KBM-7 (cell line): Measurements from ENCODE around the gene GNS.
A peak's percentile ranks its signal among the peaks of the same experiment; 100 is the strongest.
"Not testable (repeated sequence)": the region's sequence is repeated elsewhere in the genome, so short reads cannot be mapped to it uniquely, and the experiment has no call there.

Experiments used
- DNase-seq: peaks from one replicate; pipeline ENCODE4 v3.0.0-alpha.2; 2015
- in situ Hi-C: fragments of 300-500 bp; cut with MboI; formaldehyde crosslinking; loops from 2 replicates; pipeline ENCODE4 v1.14.3; 2020; ENCODE audit warnings: low sequenced_read_pairs, low pct_unique_long_range_greater_than_20kb, mixed read lengths

Gene GNS

DNA sequence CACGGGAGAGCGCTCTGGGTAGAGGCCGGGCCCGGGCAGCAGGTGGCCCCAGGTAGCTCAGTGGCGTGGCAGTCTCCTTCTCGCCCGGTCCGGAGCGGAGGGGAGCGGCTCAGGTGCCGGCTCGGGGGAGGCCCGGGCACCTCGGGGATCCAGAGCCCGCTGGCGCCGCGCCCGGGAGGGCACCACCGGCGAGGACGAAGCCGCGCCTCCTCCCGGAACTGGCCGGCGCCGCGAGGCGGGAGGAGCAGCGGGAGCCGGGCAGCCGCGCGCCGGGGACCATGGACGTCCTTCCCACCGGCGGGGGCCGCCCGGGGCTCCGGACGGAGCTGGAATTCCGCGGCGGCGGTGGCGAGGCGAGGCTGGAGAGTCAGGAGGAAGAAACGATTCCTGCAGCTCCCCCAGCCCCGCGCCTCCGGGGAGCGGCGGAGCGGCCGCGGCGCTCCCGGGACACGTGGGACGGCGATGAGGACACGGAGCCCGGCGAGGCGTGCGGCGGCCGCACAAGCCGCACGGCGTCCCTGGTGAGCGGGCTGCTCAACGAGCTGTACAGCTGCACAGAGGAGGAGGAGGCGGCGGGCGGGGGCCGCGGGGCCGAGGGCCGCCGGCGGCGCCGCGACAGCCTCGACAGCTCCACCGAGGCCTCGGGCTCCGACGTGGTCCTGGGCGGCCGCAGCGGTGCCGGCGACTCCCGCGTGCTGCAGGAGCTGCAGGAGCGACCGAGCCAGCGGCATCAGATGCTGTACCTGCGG is 21.5 kb upstream of the GNS start:
- in situ Hi-C loops, result no loop called here

DNA sequence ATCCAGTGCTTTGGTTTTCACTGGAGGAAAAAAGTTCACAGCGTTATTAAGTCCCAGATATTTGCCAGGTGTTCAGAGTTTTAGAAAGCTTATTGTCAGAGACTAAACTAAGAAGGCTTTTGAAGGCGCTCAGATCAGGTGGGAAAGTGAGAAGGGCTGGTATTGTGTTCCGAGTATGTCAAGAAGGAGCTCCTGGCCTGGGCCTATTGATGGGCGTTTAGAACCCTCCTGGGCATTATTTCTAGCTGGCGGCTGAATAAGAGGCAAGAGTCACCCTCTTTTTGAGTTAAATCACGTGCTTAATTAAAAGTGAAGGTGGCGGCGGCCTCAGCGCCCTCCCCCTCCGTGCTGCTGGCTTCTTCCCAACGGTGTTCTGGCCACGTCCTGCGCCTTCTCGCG is 20.9 kb upstream of the GNS start:
- DNase-seq, result peak; percentile 28
- in situ Hi-C loops, result no loop called here

More for the DNA sequence above, 21.5 kb upstream of the GNS start:
- peak; percentile 41 for DNase-seq

DNA sequence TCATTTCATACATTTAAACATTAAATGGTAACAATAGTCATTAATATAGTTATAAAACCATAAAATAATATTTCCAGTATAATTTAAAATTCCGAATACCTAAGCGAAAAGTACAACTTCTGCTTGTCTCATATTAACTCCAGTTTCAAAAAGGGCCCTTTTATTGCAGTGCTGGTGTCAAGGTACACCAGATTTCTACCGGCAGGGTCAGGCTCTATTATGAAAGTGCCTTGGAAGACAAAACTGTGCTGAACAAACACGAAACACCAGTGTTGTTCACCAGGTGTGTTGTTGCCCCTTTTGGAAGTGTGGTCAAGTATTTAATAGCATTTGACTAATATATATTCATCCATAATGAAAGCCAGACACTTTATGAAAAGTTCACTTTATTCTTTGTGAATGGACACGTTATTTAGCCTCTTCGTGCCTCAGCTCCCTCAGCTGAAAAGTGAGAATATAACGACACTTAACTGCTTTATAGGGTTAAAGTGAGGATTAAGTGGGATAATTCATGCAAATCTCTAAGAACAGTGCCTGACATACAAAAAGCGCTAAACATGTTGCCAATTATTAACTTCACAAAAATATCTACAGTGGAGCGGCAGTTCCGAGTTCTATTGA is 20.3 kb upstream of the GNS start:
- DNase-seq, result no peak
- in situ Hi-C loops, result no loop called here

DNA sequence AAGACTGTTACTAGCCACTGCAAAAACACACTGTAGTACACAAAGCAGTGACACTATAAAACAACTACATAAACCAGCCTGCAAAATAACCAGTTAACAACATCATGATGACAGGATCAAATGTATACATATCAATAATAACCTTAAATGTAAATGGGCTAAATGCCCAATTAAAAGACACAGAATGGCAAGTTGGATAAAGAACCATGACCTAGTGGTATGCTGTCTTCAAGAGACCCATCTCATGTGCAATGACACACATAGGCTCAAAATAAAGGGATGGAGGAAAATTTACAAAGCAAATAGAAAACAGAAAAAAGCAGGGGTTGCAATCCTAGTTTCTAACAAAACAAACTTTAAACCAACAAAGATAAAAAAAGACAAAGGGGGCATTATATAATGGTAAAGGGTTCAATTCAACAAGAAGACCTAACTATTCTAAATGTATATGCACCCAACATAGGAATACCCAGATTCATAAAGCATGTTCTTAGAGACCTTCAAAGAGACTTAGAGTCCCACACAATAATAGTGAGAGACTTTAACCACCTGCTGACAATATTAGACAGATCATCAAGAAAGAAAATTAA is 16.0 kb upstream of the GNS start:
- in situ Hi-C loops, DNase-seq: not testable (repeated sequence)

DNA sequence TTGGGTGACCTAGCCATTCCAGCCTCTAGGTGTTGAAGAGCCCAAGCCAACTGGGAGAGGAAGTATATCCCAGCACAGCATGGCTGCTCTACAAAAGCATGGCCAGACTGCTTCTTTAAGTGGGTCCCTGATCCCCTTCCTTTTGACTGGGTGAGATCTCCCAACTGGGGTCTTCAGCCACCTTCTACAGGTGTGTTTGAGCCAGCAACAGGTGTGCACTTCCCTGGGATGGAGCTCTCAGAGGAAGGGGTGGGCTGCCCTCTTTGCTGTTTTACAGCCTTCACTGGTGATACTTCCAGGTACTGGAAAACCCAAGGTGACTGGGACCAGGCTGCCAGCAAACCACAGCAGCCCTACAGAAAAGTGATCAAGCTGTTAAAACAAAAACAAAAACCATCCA is 14.2 kb upstream of the GNS start:
- in situ Hi-C loops, result no loop called here
- no peak for DNase-seq

DNA sequence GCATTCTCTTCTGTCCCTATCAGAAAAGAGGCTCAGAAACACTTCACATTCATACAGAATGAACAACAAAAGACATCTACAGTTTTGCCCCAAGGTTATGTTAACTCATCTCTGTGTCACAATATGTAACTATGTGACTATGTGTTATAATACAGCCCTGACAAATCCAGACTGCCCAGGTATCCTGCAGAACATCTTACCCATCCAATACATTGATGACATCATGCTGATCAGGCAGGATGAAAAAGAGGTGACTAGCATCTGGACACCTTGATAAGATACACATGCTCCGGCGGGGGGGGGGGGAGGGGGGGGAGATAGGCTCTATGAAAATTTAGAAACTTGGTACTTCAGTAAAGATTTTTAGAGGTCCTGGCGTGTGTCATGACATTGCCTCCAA is 8.3 kb upstream of the GNS start:
- in situ Hi-C loops, result no loop called here
- DNase-seq, result no peak

DNA sequence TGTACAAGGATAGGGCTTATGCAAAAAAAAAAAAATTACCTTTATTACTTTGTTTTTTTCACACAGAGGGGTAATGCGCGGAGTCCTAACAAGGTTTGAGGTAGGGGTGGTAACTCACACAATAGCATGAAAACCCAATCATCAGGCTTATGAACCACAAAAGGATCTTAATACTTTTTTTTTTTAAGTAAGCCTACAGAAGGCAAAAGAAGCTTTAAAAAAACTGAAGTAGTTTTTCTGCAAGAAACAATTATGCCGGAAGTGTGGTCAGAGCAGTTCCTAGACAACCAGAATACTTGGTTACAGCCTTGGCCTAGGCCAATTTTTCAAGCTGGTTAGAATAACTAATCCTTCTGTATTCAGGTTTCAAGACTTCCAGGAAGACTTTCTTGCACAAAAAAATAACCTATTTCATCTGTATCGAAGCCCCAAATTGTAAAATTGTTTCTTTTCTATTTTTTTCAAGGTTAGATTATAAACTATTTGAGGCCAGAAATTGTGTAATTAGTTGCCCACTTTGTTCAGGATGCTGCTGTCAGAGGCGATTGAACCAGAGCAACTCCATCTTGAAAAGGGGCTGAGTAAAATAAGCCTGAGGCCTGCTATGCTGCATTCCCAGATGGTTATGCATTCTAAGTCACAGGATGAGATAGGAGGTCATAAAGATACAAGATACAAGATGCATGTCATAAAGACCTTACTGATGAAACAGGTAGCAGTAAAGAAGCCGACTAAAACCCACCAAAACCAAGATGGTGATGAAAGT is 1.8 kb upstream of the GNS start:
- in situ Hi-C loops, result no loop called here
- DNase-seq, result peak; percentile 48

DNA sequence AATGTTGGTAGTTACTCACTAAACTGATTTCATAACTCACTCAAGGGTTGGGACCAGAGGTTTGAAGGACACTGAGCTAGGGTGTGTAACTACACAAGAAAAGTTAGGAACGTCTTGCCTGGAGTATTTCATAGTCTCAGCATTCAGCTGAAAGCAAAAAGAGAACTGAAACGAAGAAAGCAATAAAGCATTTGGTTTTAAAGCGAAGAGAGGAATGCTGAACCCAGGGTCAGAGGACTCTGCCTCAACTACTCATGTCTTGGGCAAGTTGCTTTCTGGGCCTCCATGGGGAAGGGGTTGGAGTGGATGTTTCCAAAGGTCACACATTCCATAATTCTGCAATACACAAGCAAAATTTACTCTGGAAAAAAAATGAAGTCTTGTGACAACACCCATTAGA is 1.4 kb downstream of the GNS start:
- no peak for DNase-seq
- in situ Hi-C loops, result no loop called here

DNA sequence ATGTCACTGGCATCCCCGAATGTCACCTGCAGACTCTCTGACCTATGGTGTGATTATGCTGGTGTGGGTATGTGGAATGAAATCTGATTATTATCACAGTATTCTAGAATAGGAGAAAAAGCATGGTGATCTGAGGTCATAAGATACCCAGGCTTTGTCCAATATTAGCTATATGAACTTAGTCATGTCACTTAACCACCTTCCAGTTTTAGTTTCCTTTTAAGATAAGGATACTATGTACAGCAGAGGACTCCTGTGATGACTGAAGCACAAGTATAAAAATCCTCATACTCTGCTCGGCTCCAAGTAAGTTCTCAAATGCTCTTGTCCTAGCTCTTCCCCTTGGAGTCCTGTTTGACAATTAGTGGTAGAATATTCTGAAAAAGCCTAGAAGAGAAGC is 2.8 kb downstream of the GNS start:
- in situ Hi-C loops, result no loop called here
- DNase-seq, result no peak

DNA sequence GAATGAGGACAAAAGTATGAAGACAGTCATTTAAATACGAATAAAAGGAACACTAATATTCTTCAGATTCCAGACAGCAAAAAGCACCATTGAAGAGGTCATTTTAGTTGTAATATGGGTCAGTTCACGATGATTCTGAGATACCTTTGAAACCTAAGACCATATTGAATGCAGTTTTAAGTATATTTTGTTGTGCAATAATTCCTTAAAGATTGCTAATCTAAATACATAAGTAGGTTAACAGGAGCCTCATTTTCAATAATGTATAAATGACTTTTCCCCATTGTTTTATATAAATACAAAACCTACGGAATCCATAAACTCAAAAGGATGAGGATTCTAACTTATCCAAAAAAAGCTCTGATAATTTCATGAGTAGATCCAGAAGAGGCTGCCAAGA is 5.8 kb downstream of the GNS start:
- in situ Hi-C loops, result no loop called here
- no peak for DNase-seq

DNA sequence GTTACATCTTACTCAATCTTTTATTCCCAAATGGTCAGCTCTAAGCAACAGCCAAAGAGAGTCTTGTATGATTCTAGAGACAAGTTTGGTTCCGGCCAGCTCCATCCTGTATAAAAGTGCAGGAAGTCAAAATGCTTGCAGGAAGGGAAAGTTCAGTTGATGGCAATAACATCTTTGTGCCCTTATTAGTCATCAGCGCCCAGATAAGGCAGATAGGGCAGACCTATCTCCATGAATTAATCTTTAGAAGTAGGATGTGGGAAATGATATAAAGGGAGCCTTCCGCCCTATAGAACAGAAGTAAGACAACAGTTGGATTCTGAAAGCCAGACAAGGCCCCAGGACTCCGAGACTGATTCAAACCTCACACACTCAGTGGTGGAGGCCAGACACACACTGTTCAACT is 6.4 kb downstream of the GNS start:
- no peak for DNase-seq
- in situ Hi-C loops, result no loop called here

DNA sequence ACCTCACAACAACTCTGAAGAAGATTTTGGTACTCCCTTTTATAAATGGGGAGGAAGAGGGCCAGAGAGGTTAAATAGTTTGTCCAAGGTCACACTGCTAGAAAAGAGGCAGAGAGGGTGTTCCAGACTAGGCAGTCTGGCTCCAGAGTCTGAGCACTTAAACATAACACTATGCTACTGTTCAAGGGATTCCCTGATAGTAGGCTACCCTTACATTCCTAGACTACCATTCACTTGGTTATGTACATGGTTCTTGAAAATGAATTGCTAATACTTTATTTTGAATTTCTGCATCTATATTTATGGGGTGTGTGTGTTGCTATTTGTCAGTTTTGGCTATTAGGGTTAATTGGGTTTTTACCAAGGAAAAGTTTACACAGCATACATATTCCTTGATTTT is 7.2 kb downstream of the GNS start:
- no peak for DNase-seq
- in situ Hi-C loops, result no loop called here

DNA sequence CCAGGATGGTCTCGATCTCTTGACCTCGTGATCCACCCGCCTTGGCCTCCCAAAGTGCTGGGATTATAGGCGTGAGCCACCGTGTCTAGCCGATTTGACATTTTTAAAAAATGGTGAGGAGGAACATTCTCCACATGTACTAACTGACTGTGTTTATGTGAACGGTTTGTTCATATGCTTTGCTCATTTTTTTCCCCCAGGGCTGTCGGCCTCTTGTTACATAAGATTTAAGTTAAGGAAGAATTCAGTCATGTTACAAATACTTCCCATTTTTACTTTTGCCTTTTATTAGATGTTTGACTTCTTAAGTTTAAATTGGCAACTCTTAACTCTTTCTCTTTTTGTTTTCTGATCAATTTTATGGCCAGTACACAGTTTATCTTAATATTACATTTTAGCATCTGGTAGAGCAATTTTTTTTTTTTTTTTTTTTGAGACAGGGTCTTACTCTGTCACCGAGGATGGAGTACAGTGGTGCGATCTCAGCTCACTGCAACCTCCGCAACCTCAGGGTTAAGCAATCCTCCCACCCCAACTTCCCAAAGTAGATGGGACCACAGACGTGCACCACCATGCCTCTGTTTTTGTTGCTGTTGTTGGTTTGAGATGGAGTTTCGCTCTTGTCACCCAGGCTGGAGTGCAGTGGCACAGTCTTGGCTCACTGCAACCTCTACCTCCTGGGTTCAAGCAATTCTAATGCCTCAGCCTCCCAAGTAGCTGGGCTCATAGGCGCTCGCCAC is 9.6 kb downstream of the GNS start:
- in situ Hi-C loops, result no loop called here
- DNase-seq, result no peak

DNA sequence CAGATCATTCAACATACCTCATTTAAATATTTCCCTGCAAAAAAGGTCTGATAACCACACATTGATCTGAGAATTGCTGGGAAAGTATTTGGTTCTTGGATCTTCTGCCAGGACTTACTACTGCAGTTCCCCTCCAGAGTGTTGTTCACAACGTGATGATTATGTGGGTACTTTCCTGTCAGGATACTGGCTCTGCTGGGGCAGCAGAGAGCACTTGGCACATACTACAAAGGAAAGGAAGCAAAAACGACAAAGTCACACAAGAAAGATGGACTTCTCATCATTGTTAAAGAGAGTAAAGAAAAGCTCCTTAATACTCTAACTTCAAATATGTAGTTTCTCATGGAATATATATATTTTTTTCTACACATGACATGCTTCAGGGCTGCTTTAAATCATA is 11.5 kb downstream of the GNS start:
- in situ Hi-C loops, result no loop called here
- no peak for DNase-seq

DNA sequence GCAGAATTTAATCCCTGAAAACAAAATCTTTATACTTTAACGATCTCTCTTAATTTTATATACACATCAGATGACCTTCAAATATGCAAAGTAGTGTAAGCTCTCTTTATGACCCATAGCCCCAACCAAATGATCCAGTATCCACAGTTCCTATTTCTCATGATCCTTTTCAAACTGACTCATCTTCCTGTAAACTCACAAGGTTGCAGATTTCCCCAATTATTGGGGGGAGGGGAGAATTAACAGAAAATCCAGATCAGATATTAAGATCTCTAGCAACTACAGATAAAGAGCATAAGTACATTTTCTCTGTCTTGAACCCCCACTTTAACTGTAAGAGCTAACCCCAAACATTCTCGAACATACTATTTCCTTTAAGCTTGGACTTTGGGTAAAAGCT is 12.5 kb downstream of the GNS start:
- in situ Hi-C loops, result no loop called here
- no peak for DNase-seq

DNA sequence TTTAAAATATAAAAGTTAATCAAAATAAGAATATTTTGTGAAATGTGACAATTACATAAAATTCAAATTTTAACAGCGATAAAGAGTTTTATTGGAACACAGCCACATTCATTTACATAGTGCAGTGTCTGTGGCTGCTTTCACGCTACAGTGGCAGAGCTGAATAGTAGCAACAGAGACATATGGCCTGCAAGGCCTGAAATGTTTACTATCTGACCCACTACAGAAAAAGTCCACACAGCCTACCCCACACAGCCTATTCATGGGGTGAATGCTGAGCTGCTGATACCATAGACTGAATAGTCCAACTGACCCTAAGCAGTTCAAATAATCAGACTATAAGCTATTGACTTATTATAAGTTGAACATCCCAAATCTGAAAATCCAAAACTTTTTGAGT is 13.2 kb downstream of the GNS start:
- no peak for DNase-seq
- in situ Hi-C loops, result no loop called here

DNA sequence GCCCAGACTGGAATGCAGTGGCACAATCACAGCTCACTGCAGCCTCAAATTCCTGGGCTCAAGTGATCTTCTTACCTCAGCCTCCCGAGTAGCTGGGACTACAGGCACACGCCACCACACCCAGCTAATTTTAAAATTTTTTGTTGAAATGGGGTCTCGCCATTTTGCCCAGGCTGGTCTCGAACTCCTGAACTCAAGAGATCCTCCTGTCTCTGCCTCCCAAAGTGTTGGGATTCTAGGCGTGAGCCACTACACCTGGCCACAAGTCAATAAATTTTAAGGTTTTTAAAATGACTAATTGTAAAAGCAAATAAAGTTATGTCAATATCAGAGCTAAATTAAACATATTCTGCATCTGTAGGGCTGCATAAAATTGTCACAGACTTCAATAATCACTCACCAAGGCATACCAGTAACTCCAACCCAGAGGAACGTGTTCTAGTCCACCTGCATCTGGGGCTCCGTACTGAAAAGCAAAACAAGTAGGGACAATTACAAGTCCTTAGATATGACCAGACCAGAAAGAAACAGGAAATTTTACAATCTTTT is 13.9 kb downstream of the GNS start:
- no peak for DNase-seq
- in situ Hi-C loops, result no loop called here

DNA sequence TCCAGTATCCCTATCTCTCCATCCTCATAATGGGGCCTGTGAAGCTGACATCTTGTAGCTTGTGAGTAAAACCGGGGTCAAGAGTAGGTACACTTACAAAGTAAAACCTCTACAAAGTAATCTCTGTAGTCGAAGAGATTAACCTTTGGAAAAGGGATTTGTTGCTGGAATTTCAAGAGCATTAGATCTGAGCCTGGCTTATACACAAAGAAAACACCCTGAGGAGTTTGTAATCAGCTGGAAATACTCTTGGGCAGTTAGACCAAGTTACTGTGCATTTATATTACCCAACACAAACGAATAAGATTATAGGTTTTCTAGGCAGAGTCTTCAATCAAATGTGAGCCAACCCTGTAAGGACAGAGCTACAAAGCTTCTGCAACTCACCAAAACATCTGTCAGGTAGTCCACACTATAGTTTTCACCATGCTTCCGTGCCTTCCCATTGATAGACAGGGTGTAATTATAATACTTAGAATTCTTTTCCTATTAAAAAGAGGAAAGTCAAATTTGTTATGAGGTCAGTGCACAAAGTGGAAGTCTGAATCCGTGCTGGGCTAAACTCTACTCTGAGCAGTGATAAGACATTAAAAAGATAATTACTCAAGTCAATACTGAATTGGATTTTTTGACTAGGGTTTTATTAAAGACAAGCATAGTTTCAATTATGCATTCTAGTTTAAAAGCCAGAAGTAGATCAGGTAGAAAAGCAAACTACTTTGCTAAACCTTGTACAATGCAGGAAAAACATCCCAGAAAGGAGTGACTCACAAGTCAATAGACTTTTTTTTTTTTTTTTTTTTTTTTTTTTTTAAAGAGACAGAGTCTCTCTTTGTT is 14.6 kb downstream of the GNS start:
- in situ Hi-C loops, result no loop called here
- no peak for DNase-seq
